Stomach (tissue), 9 donors: ENCODE data around the gene ZNF232. TPM values are rescaled to one million over a fixed set of nuclear protein-coding genes. Genes with fewer than 3 reads are reported as not detected.
"Not testable (repeated sequence)": the region's sequence is repeated elsewhere in the genome, so short reads cannot be mapped to it uniquely, and the experiment has no call there.

Experiments
- DNase-seq, 2 donors: peaks; one replicate each; pipeline versions ENCODE4 v3.0.0 to v3.0.0-alpha.2; 2013 to 2019
- H3K27ac ChIP-seq, 5 donors: fragments of 200-600 bp in 4 of 5; sonication (generic) in 4 of 5; one replicate each; pipeline ENCODE4 v1.5.1; 2013 to 2019; ENCODE audit warnings: mild to moderate bottlenecking in 1 of 5, moderate library complexity in 1 of 5
- H3K27me3 ChIP-seq, 3 donors: fragments of 200-600 bp; sonication (generic); one replicate each; pipeline ENCODE4 v1.5.1; 2017 to 2019; ENCODE audit warnings: mixed run types in 1 of 3
- H3K36me3 ChIP-seq, 4 donors: fragments of 200-600 bp; sonication (generic); 1 replicate in 3 of 4; 2 replicates in 1 of 4; pipeline ENCODE4 v1.5.1; 2016 to 2019
- H3K4me1 ChIP-seq, 4 donors: fragments of 200-600 bp; sonication (generic); one replicate each; pipeline ENCODE4 v1.5.1; 2016 to 2019
- H3K4me3 ChIP-seq, 4 donors: fragments of 200-600 bp; sonication (generic) in 3 of 4; one replicate each; pipeline ENCODE4 v1.5.1; 2016 to 2019; ENCODE audit warnings: mild to moderate bottlenecking in 1 of 4
- H3K9me3 ChIP-seq, 4 donors: fragments of 200-600 bp; sonication (generic); one replicate each; pipeline ENCODE4 v1.5.1; 2016 to 2019
- EP300 ChIP-seq: sonication (generic); formaldehyde crosslinking; IDR thresholded peaks from one replicate; pipeline ENCODE4 v1.6.1; 2017; ENCODE audit warnings: antibody characterized with exemption
- POLR2A ChIP-seq, 4 donors: fragments of 450-650 bp; IDR thresholded peaks; one replicate each; pipeline ENCODE4 v1.6.1; 2016; ENCODE audit warnings: antibody characterized with exemption in 4 of 4, control low read depth in 2 of 4, mild to moderate bottlenecking in 1 of 4, moderate library complexity in 1 of 4
- POLR2AphosphoS5 ChIP-seq, 3 donors: sonication (generic); formaldehyde crosslinking; IDR thresholded peaks; one replicate each; pipeline ENCODE4 v1.6.1; 2016; ENCODE audit warnings: antibody characterized with exemption in 3 of 3
- WGBS, 5 donors: extraction: QIAGEN DNeasy Blood & Tissue Kit in 3 of 5; methylation state at CpG; one replicate each; pipeline versions ENCODE4 v1.1.5 to v1.1.7; 2013 to 2018; 5-methylcytosine and 5-hydroxymethylcytosine counted together
- intact Hi-C: fragments of 100-400 bp; cut with DNase I; formaldehyde crosslinking; loops from one replicate; pipeline ENCODE4 v1.15.1; 2023; ENCODE audit warnings: low total_unique reads
- polyA plus RNA-seq, 3 donors: library from polyadenylated mRNA; stranded (reverse); fragments of 200-250 nt; gene quantifications; one replicate each; pipeline ENCODE4 v1.2.3, GENCODE V29; 2013
- total RNA-seq, 5 donors: library from RNA; depleted of rRNA; stranded (reverse); fragments of >200 nt; gene quantifications; one replicate each; pipeline versions ENCODE4 v1.1.0 to v1.2.3, GENCODE V29; 2014 to 2016
- TF ChIP-seq, protein P1 (sequence below), 7 experiments: fragments of 450-650 bp in 4 of 7; fragments of 200-600 bp in 3 of 7; sonication (generic) in 3 of 7; IDR thresholded peaks; one replicate each; pipeline ENCODE4 v1.5.1; 2016 to 2019; ENCODE audit warnings: antibody characterized with exemption in 7 of 7, control low read depth in 2 of 7, mild to moderate bottlenecking in 1 of 7
- donor health status: healthy with polysubstance abuse.
- donor health status: Bipolar disorder and iron deficiency.
- donor health status: healthy.

The ZNF232 gene
- total and polyA plus RNA-seq, 8 donors, result 0.58 to 11.8 (median 7.3) TPM

DNA sequence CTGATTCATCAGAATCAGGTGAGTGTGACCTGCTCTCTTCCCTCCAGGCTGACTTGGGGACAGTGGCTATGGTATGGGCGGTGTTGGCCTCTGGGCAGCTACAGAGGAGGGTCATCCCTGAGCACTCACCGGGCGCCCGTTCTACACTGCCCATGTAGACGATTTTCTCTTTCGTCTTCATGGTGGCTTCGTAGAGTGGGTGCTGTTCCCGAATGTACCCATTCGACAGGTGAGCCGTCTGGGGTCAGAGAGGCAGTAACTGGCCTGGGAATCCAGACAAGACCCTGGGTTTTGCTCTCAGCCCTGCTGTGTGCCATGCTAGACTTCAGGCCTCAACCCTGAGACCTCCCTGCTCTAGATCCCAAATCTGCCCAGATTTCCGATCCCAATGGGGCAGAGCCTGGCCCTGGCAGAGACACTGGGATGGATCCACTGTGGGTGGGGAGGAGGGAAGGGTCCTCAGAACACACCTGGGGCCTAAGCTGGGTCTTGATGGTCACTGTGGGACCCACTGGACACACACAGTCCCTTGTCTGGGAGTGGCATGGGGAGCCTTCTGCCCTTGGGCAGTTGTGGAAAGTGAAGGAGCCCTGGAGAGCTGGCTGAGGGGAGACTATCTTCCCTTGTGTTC lies 17.3 kb upstream of the ZNF232 start:
- Histone ChIP-seq H3K4me3 (no peak overlapping the region), H3K4me1 (no peaks in the 10 kb centered on the region), H3K27ac (no peak overlapping the region), H3K36me3 (no peaks in the 10 kb centered on the region), H3K9me3 (no peaks in the 10 kb centered on the region), H3K27me3 (peaks cover 0 to 36% (median 3%) of the 10 kb centered on the region in 3 donors)
- TF ChIP-seq, protein P1, sequence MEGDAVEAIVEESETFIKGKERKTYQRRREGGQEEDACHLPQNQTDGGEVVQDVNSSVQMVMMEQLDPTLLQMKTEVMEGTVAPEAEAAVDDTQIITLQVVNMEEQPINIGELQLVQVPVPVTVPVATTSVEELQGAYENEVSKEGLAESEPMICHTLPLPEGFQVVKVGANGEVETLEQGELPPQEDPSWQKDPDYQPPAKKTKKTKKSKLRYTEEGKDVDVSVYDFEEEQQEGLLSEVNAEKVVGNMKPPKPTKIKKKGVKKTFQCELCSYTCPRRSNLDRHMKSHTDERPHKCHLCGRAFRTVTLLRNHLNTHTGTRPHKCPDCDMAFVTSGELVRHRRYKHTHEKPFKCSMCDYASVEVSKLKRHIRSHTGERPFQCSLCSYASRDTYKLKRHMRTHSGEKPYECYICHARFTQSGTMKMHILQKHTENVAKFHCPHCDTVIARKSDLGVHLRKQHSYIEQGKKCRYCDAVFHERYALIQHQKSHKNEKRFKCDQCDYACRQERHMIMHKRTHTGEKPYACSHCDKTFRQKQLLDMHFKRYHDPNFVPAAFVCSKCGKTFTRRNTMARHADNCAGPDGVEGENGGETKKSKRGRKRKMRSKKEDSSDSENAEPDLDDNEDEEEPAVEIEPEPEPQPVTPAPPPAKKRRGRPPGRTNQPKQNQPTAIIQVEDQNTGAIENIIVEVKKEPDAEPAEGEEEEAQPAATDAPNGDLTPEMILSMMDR (IDR thresholded peaks at IDR 0.05), result no peak
- TF ChIP-seq POLR2A (IDR thresholded peaks at IDR 0.05) (no peak), EP300 (no peak), POLR2AphosphoS5 (IDR thresholded peaks at IDR 0.05) (no peak)
- WGBS, 5 donors, result 82 to 93% (median 89%) methylated on average over 6 to 11 of the region's 11 CpGs
- intact Hi-C loops, result no loop called here
- DNase-seq, result no peak

DNA sequence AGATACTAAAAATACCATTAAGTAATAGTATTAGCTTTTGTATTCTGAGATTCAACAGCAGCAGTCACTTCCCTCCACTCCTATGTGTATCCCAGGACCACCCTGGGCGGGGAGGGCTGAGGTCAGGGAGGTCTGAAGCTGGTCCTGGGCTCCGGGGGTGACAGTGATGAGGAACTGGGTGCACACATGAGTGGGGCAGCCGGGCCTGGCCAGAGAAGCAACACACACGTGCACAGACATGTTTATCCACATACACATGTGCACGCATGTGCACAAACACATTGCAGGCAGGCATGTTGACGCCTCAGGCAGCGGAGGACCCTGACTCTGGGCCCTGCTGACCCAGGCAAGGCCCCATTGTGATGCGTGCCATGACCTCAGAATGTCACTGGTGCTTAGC lies 16.7 kb upstream of the ZNF232 start:
- H3K27ac ChIP-seq, DNase-seq, H3K9me3 ChIP-seq, H3K4me3 ChIP-seq, H3K4me1 ChIP-seq, intact Hi-C loops, H3K36me3 ChIP-seq: not testable (repeated sequence)
- WGBS, 5 donors, result 72 to 80% (median 77%) methylated on average over 8 of the region's 8 CpGs
- peaks cover 2 to 42% (median 5%) of the 10 kb centered on the region in 3 donors for H3K27me3 ChIP-seq

DNA sequence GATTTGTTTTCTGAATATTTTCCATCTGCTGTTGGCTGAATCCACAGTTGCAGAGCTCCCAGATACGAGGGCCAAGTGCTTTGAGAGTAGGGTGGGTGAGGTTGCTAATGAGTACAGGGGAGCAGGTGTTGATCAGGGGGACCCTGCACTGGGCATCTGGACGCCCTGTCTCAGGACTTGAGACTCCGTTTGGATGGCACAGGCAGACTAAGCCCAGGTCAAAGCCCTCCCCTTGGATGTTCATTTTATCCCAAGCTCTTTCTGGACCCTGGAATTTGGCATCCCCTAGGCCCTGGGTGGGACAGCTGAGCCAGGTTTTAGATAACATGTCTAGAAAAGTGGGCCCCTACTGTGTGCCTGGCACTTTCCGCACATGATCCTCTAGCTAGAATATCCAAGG lies 16.2 kb upstream of the ZNF232 start:
- TF ChIP-seq POLR2A (IDR thresholded peaks at IDR 0.05), result no peak
- no peak for TF ChIP-seq POLR2AphosphoS5 (IDR thresholded peaks at IDR 0.05)
- TF ChIP-seq, protein P1 (IDR thresholded peaks at IDR 0.05), result no peak
- no peak for TF ChIP-seq EP300
- 68 to 80% (median 73%) methylated on average over 4 of the region's 4 CpGs for WGBS, 5 donors
- H3K27ac ChIP-seq, result no peak overlapping the region
- H3K9me3 ChIP-seq, result no peaks in the 10 kb centered on the region
- H3K4me3 ChIP-seq, result no peak overlapping the region
- no peak for DNase-seq
- intact Hi-C loops, result no loop called here
- H3K27me3 ChIP-seq, result peaks cover 4 to 47% (median 9%) of the 10 kb centered on the region in 3 donors
- H3K36me3 ChIP-seq, result no peaks in the 10 kb centered on the region
- peaks cover 3 to 6% (median 5%) of the 10 kb centered on the region in 4 donors for H3K4me1 ChIP-seq

DNA sequence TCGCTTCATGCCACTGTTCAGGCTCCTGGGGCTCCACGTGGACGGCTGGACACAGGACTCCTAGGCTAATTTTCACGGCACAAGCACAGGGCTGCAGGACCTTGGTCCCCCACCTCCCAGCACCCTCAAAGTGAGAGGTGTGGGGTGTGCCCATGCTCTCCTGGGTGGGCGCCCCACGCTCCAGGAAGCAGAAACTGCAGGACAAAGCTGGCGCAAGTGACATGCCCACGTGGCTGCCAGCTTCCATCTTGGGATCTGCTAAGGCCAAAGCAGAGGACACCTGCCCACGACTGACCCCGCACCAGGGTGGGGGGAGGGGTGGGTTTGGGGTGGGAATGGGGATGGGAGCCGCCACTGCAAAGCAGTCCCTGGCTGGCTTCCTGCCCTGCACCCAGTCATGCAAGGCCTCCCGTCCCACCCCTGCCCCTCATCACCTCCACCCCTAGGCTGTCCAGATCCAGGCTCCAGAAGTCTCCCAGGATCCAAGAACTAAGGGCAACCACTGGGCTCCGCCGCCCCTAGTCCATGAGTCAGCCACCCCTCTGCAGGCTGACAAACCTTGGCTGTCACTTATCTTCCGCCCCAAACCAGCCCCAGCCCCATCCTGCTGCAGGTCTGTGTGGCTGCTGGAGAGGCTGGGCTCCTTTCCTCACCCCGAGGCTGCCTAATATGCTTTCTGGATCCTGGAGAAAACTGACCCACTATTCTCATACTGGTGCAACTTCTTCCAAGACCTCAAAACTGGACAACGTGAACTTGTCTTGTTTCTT lies 15.2 kb upstream of the ZNF232 start:
- Histone ChIP-seq H3K4me1 (peaks cover 10 to 15% (median 13%) of the 10 kb centered on the region in 4 donors), H3K4me3 (no peak overlapping the region), H3K27me3 (peaks cover 4 to 54% (median 17%) of the 10 kb centered on the region in 3 donors), H3K36me3 (no peaks in the 10 kb centered on the region), H3K27ac (no peak overlapping the region), H3K9me3 (no peaks in the 10 kb centered on the region)
- 78 to 87% (median 82%) methylated on average over 13 to 17 of the region's 17 CpGs for WGBS, 5 donors
- no peak for DNase-seq
- no peak for TF ChIP-seq EP300
- TF ChIP-seq, protein P1 (IDR thresholded peaks at IDR 0.05), result no peak
- no peak for TF ChIP-seq POLR2AphosphoS5 (IDR thresholded peaks at IDR 0.05)
- no peak for TF ChIP-seq POLR2A (IDR thresholded peaks at IDR 0.05)
- intact Hi-C loops, result no loop called here

DNA sequence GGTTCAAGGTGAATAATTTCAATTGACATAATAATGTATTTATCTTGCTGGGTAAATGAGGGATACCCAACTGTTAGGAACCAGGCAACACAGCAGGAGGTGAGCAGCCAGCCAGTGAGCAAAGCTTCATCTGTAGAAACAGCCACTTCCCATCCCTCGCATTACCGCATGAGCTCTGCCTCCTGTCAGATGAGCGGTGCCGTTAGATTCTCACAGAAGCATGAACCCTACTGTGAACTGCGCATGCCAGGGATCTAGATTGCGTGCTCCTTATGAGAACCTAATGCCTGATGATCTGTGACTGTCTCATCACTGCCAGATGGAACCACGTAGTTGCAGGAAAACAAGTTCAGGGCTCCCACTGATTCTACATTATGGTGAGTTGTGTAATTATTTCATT lies 13.2 kb upstream of the ZNF232 start:
- H3K27ac ChIP-seq, H3K4me3 ChIP-seq, intact Hi-C loops, H3K9me3 ChIP-seq, H3K36me3 ChIP-seq, DNase-seq: not testable (repeated sequence)
- H3K27me3 ChIP-seq, result peaks cover 4 to 53% (median 17%) of the 10 kb centered on the region in 3 donors
- WGBS, 5 donors, result 84 to 88% (median 87%) methylated on average over 7 of the region's 7 CpGs
- H3K4me1 ChIP-seq, result peaks cover 10 to 15% (median 13%) of the 10 kb centered on the region in 4 donors

DNA sequence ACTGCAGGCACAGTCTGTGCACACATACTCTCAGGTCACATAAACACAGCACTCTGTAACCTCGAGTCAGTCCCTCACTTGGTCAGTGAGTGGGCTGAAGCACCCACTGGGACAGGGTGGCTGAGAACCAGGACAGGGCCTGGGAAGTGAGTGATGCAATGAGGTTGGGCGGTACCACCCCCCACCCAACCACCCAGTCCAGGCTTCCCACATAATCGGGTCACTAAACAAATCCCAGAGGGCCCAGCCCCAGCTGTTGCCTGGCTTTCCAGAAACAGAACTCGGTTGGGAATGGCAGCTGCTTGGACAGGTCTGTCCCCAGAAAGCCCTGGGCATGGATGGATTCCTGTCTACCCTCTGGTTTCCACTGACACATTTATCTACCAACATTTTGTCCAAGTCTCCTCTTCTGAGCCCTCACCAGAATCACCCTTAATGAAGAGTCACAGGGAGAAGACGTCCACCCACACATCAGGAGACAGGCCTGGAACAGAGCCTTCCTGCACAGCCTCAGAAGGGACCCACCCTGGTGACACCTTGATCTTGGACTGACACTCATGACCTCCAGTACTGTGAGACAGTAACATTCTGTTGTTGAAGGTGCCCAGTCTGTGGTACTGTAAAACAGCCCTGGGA lies 12.6 kb upstream of the ZNF232 start:
- H3K36me3 ChIP-seq, intact Hi-C loops, H3K27ac ChIP-seq, DNase-seq, H3K4me3 ChIP-seq, H3K9me3 ChIP-seq: not testable (repeated sequence)
- WGBS, 5 donors, result 60 to 73% (median 68%) methylated on average over 4 to 5 of the region's 5 CpGs
- Histone ChIP-seq H3K4me1 (peaks cover 10 to 15% (median 13%) of the 10 kb centered on the region in 4 donors), H3K27me3 (peaks cover 4 to 53% (median 17%) of the 10 kb centered on the region in 3 donors)
